IMR-90 (cell line): ENCODE data around the gene FMN2. TPM values are rescaled to one million over a fixed set of nuclear protein-coding genes. Genes with fewer than 3 reads are reported as not detected.
A peak's percentile ranks its signal among the peaks of the same experiment; 100 is the strongest.

ENCODE experiments used
- ATAC-seq: fragments of 200-7000 bp; cut with Tn5 transposase; 2 replicates; pipeline ENCODE4 v1.9.1; 2020; ENCODE audit warnings: low read depth, mild to moderate bottlenecking, moderate library complexity
- BruUV-seq: library from RNA; stranded (reverse); fragments of 400-500 nt; replicated peaks from 2 replicates; lab custom pipeline; 2021; lab: Mats Ljungman, UMichigan
- CTCF ChIA-PET: fragments of 300-600 bp; formaldehyde crosslinking; extraction: SDS; loops from one replicate; lab custom pipeline; 2021; ENCODE audit warnings: antibody characterized with exemption; lab: Yijun Ruan, JAX
- POLR2A ChIA-PET: fragments of 300-600 bp; sonication (Branson Sonifier 250); formaldehyde crosslinking; loops from one replicate; lab custom pipeline; 2022; ENCODE audit warnings: antibody characterized with exemption; ENCODE audit not compliant: unreplicated experiment; lab: Charles Lee
- DNase-seq: peaks from one replicate; pipeline ENCODE4 v3.0.0; 2013
- H2AFZ ChIP-seq: replicated peaks from 2 replicates; pipeline ENCODE3; 2013; ENCODE audit warnings: low read length, mild to moderate bottlenecking; ENCODE audit not compliant: poor library complexity
- H2AK5ac ChIP-seq: 2 replicates; pipeline ENCODE4 v1.6.1; 2013; ENCODE audit warnings: low read depth, low read length, inconsistent platforms
- H2AK9ac ChIP-seq: replicated peaks from 2 replicates; pipeline ENCODE3; 2013; ENCODE audit warnings: mild to moderate bottlenecking, low read depth, low read length, moderate library complexity; ENCODE audit not compliant: poor library complexity
- H2BK120ac ChIP-seq: 2 replicates; pipeline ENCODE4 v1.6.1; 2013; ENCODE audit warnings: low read depth, low read length, inconsistent platforms
- H2BK15ac ChIP-seq: 3 replicates; pipeline ENCODE4 v1.6.1; 2013; ENCODE audit warnings: low read depth, low read length, inconsistent platforms
- H2BK20ac ChIP-seq: 2 replicates; pipeline ENCODE4 v1.6.1; 2013; ENCODE audit warnings: low read depth, mild to moderate bottlenecking, inconsistent platforms, low read length, moderate library complexity
- H2BK5ac ChIP-seq: 2 replicates; pipeline ENCODE4 v1.6.1; 2013; ENCODE audit warnings: mild to moderate bottlenecking, low read depth, low read length, inconsistent platforms; ENCODE audit not compliant: poor library complexity, severe bottlenecking
- H3K14ac ChIP-seq: replicated peaks from 2 replicates; pipeline ENCODE4 v1.6.1; 2013; ENCODE audit warnings: low read depth, low read length, inconsistent platforms
- H3K18ac ChIP-seq: 2 replicates; pipeline ENCODE4 v1.6.1; 2013; ENCODE audit warnings: low read depth, low read length, control low read depth
- H3K23ac ChIP-seq: 2 replicates; pipeline ENCODE4 v1.6.1; 2013; ENCODE audit warnings: low read depth, low read length, inconsistent platforms
- H3K27ac ChIP-seq: 2 replicates; pipeline ENCODE4 v1.5.1; 2013; ENCODE audit warnings: mild to moderate bottlenecking, control low read depth, low read length; ENCODE audit not compliant: insufficient read depth
- H3K27me3 ChIP-seq: 2 replicates; pipeline ENCODE4 v1.6.1; 2013; ENCODE audit warnings: low read length; ENCODE audit not compliant: control insufficient read depth, insufficient read depth
- H3K36me3 ChIP-seq: 2 replicates; pipeline ENCODE4 v1.6.1; 2013; ENCODE audit warnings: low read length, mixed read lengths; ENCODE audit not compliant: control insufficient read depth, insufficient read depth
- H3K4ac ChIP-seq: 2 replicates; pipeline ENCODE4 v1.6.1; 2013; ENCODE audit warnings: low read depth, low read length, inconsistent platforms
- H3K4me1 ChIP-seq: 2 replicates; pipeline ENCODE4 v1.6.1; 2013; ENCODE audit warnings: low read length, mixed read lengths; ENCODE audit not compliant: control insufficient read depth, insufficient read depth
- H3K4me2 ChIP-seq: 2 replicates; pipeline ENCODE4 v1.6.1; 2013; ENCODE audit warnings: low read depth, mild to moderate bottlenecking, control low read depth, low read length, moderate library complexity
- H3K4me3 ChIP-seq: 2 replicates; pipeline ENCODE4 v1.5.1; 2013; ENCODE audit warnings: low read depth, mild to moderate bottlenecking, control low read depth, low read length, moderate library complexity; ENCODE audit not compliant: insufficient read depth
- H3K56ac ChIP-seq: 2 replicates; pipeline ENCODE4 v1.6.1; 2013; ENCODE audit warnings: low read length, inconsistent platforms; ENCODE audit not compliant: insufficient read depth; ENCODE audit errors: extremely low read depth
- H3K79me1 ChIP-seq, 2 experiments: 2 replicates each; pipeline ENCODE4 v1.6.1; 2013; ENCODE audit warnings: low read length in 2 of 2, inconsistent platforms in 1 of 2, low read depth in 1 of 2
- H3K9ac ChIP-seq: 2 replicates; pipeline ENCODE4 v1.6.1; 2013; ENCODE audit warnings: low read depth, low read length, control low read depth
- H3K9me1 ChIP-seq: 2 replicates; pipeline ENCODE4 v1.6.1; 2013; ENCODE audit warnings: low read length, inconsistent platforms; ENCODE audit not compliant: insufficient read depth
- H3K9me3 ChIP-seq: 2 replicates; pipeline ENCODE4 v1.6.1; 2013; ENCODE audit warnings: low read length; ENCODE audit not compliant: control insufficient read depth, insufficient read depth
- H4K20me1 ChIP-seq: 2 replicates; pipeline ENCODE4 v1.6.1; 2013; ENCODE audit warnings: low read length, inconsistent platforms; ENCODE audit not compliant: insufficient read depth
- H4K5ac ChIP-seq: 2 replicates; pipeline ENCODE4 v1.6.1; 2013; ENCODE audit warnings: mild to moderate bottlenecking, low read depth, low read length, control low read depth
- H4K8ac ChIP-seq, 2 experiments: 2 replicates each; pipeline ENCODE4 v1.6.1; 2013; ENCODE audit warnings: low read depth in 2 of 2, low read length in 2 of 2, control low read depth in 1 of 2, inconsistent platforms in 1 of 2
- H4K91ac ChIP-seq: 2 replicates; pipeline ENCODE4 v1.6.1; 2013; ENCODE audit warnings: low read depth, low read length, inconsistent platforms; ENCODE audit not compliant: insufficient read depth
- CHD1 ChIP-seq: IDR thresholded peaks from 2 replicates; pipeline ENCODE4 v1.6.1; 2012; ENCODE audit warnings: low read depth, low read length, improper control_type of control experiment
- POLR2A ChIP-seq: IDR thresholded peaks from 2 replicates; pipeline ENCODE4 v1.6.1; 2012; ENCODE audit warnings: mild to moderate bottlenecking, low read depth, low read length
- RFX5 ChIP-seq: IDR thresholded peaks from 2 replicates; pipeline ENCODE4 v1.8.0; 2012; ENCODE audit warnings: low read depth, mild to moderate bottlenecking, low read length, moderate library complexity
- WGBS, 2 experiments: methylation state at CpG; one replicate each; pipeline versions ENCODE4 v1.1.5 to v1.1.7; 2013; ENCODE audit warnings: missing lambda C conversion rate in 2 of 2; ENCODE audit not compliant: insufficient read length in 1 of 2; ENCODE audit errors: extremely low coverage in 2 of 2; 5-methylcytosine and 5-hydroxymethylcytosine counted together
- dilution Hi-C: fragments of 300-500 bp; cut with HindIII; formaldehyde crosslinking; loops from one replicate; pipeline ENCODE4 v1.14.3; 2018; ENCODE audit warnings: low sequenced_read_pairs; ENCODE audit not compliant: unreplicated experiment
- in situ Hi-C: fragments of 300-500 bp; cut with MboI; formaldehyde crosslinking; loops from 3 replicates; pipeline ENCODE4 v1.14.3; 2019; ENCODE audit warnings: low sequenced_read_pairs, inconsistent platforms, mixed read lengths
- intact Hi-C: fragments of 100-400 bp; cut with micrococcal nuclease; formaldehyde crosslinking; loops from 2 replicates; pipeline ENCODE4 v1.10.0; 2022
- polyA plus RNA-seq, 3 experiments: library from polyadenylated mRNA; depleted of rRNA; stranded (reverse); fragments of >200 nt; gene quantifications; 2 replicates each; pipeline ENCODE4 v1.2.3, GENCODE V29; 2012; ENCODE audit warnings: low replicate concordance in 1 of 3
- total RNA-seq: library from RNA; depleted of rRNA; stranded (reverse); fragments of >200 nt; gene quantifications from 2 replicates; pipeline ENCODE4 v1.2.3, GENCODE V29; 2012
- TF ChIP-seq, protein P1 (sequence below): fragments of 150-350 bp; IDR thresholded peaks from 2 replicates; pipeline ENCODE4 v1.6.1; 2016; ENCODE audit warnings: low read depth, mild to moderate bottlenecking, low read length, moderate library complexity, borderline replicate concordance

FMN2 gene
- total and polyA plus RNA-seq, 2 of the 4 experiments (the other 2 are of a cell fraction), result 29.0 to 35.8 TPM

GRCh38 chr1:240190881-240191401, 99.3 kb downstream of the FMN2 start (continued):
- TF ChIP-seq RFX5, result no peak
- TF ChIP-seq, protein P1, sequence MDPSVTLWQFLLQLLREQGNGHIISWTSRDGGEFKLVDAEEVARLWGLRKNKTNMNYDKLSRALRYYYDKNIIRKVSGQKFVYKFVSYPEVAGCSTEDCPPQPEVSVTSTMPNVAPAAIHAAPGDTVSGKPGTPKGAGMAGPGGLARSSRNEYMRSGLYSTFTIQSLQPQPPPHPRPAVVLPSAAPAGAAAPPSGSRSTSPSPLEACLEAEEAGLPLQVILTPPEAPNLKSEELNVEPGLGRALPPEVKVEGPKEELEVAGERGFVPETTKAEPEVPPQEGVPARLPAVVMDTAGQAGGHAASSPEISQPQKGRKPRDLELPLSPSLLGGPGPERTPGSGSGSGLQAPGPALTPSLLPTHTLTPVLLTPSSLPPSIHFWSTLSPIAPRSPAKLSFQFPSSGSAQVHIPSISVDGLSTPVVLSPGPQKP, result no peak

- Histone ChIP-seq H3K27ac (no peak overlapping the region), H3K27me3 (no peaks in the 10 kb centered on the region), H3K4me3 (no peak overlapping the region), H2BK5ac (no peak overlapping the region), H3K23ac (no peak overlapping the region), H2BK120ac (0 out of 2 replicates have a peak overlapping the region, but pooled peaks have one; percentile 11), H2AK9ac (no peak overlapping the region), H3K4ac (no peak overlapping the region), H3K4me1 (no peaks in the 10 kb centered on the region), H4K8ac (no peak overlapping the region), H3K9ac (no peak overlapping the region), H3K4me2 (no peak overlapping the region), H3K18ac (no peak overlapping the region), H3K56ac (no peak overlapping the region), H3K9me3 (no peaks in the 10 kb centered on the region), H2AK5ac (no peak overlapping the region), H3K79me1 (peaks cover 28 to 29% of the 10 kb centered on the region in 2 experiments), H3K9me1 (no peaks in the 10 kb centered on the region), H2AFZ (no peak overlapping the region), H4K20me1 (no peaks in the 10 kb centered on the region), H2BK15ac (no peak overlapping the region), H3K36me3 (no peaks in the 10 kb centered on the region; the same call in 1 of the 2 replicates), H3K14ac (0 out of 2 replicates have a peak overlapping the region, but pooled peaks have one; percentile 3), H4K5ac (no peak overlapping the region), H4K91ac (no peak overlapping the region), H2BK20ac (0 out of 2 replicates have a peak overlapping the region, but pooled peaks have one; percentile 8)
- dilution Hi-C loops (loop anchor here (25.0 kb wide), 1 partner anchor 156 kb away; no protein-coding TSS in a partner anchor), in situ Hi-C loops (loop anchor here (10.0 to 25.0 kb wide), 2 partner anchors 402 to 1319 kb away; partner anchors contain the start of gene FH), intact Hi-C loops (loop anchor here (2.0 to 5.0 kb wide), 4 partner anchors 119 to 479 kb away; no protein-coding TSS in a partner anchor)
- DNase-seq (no peak), ATAC-seq (no peak)
- no CpG with 5 or more reads among the region's 2 CpGs for WGBS, 2 experiments
- CTCF ChIA-PET, result interaction anchor here (0.6 to 1.0 kb wide), 4 partner anchors 64 to 500 kb away, joined by 3 read pairs; no protein-coding TSS in a partner anchor
- POLR2A ChIA-PET, result no interaction called here
- no TSS peak for BruUV-seq
- TF ChIP-seq POLR2A (no peak), CHD1 (no peak)
Observed at GRCh38 chr1:240192851-240193250, 101.2 kb downstream of the FMN2 start.
